ENCODE results near the gene MED29.

MED29 gene

DNA sequence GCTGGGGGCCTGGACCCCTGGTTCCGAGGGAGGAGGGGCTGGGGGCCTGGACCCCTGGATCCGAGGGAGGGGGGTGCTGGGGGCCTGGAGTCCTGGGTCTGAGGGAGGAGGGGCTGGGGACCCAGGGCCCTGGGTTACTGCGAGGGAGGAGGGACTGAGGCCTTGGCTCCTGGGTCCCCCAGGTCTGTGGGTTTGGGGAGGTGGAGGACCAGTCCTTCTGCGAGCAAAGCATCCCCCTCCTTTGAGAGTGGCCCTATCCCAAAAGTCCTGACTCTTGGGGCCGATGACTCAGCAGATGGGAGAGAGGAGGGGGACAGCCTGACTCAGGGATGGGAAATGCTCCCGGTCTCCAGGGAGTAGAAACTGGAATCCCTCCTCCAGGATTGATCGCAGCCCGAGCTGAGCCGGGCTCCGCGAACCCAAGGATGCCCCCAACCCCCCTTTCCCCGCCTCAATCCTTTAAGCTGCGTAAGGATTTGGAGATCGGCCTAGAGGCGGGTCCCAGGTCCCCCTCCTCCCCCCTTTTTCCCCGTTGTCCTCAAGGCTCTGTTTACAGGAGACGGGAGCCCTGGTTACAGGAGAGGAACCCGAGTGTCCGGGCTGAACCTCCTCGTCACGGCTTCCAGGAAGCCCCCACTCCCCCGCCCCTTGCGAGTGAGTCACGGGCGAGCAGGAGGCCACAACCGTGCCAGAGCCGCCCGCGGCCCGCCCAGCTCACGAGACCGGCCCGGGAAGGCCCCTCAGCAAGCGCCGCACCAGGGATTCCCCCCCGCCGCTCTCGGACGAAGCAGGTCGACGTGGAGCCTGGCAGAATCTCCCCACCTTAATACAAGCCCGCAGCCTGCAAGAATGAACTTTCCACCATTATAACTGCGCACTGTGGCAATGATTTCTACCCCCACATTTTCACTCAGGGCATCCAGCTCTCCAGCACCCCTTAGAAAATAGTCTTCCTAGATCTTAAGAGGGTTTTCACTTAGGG, 12.4 kb downstream of the MED29 start:
- TF ChIP-seq POLR2AphosphoS5 (IDR thresholded peaks at IDR 0.05; ENCODE audit: low read depth, low read length) (no peak), FOXP2 (optimal IDR thresholded peaks at IDR 0.05; ENCODE audit: borderline replicate concordance, extremely low read depth, extremely low read length, insufficient read depth) (peak; percentile 87)

DNA sequence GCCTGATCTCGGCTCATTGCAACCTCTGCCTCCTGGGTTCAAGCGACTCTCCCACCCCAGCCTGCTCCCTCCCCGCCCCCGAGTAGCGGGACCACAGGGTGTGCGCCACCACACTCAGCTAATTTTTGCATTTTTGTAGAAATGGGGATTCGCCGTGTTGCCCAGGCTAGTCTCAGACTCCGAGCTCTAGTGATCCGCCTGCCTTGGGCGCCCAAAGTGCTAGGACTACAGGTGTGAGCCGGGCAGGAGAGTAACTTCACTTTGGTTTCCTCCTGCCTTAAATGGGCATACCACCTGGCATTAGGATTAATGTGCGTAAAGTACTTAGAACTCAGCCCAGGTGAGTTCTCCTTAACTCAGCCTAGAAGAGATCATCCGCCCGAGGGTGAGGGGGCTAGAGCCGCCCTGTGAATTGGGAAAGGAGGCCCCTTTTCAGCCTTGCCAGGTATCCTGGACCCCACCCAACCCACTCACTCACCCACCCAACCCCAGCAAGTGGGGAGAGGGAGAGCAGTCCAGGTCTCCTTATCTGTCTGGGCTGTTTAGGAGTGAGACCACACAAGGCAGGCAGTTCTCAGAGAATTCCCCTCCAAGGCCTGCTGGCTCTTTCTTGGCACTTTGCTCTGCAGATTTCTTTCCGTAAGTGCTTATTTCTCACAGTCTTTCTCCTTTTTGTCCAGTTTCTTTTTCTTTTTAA, 14.2 kb downstream of the MED29 start:
- TF ChIP-seq SIN3A (IDR thresholded peaks at IDR 0.05; ENCODE audit: borderline replicate concordance, insufficient read depth, low read length) (no peak), FOXP2 (optimal IDR thresholded peaks at IDR 0.05; ENCODE audit: borderline replicate concordance, extremely low read depth, extremely low read length, insufficient read depth) (no peak), TAF1 (IDR thresholded peaks at IDR 0.05; ENCODE audit: borderline replicate concordance, insufficient read depth, low read length) (no peak), POLR2AphosphoS5 (IDR thresholded peaks at IDR 0.05; ENCODE audit: low read depth, low read length) (no peak)
- TF ChIP-seq, protein P1, sequence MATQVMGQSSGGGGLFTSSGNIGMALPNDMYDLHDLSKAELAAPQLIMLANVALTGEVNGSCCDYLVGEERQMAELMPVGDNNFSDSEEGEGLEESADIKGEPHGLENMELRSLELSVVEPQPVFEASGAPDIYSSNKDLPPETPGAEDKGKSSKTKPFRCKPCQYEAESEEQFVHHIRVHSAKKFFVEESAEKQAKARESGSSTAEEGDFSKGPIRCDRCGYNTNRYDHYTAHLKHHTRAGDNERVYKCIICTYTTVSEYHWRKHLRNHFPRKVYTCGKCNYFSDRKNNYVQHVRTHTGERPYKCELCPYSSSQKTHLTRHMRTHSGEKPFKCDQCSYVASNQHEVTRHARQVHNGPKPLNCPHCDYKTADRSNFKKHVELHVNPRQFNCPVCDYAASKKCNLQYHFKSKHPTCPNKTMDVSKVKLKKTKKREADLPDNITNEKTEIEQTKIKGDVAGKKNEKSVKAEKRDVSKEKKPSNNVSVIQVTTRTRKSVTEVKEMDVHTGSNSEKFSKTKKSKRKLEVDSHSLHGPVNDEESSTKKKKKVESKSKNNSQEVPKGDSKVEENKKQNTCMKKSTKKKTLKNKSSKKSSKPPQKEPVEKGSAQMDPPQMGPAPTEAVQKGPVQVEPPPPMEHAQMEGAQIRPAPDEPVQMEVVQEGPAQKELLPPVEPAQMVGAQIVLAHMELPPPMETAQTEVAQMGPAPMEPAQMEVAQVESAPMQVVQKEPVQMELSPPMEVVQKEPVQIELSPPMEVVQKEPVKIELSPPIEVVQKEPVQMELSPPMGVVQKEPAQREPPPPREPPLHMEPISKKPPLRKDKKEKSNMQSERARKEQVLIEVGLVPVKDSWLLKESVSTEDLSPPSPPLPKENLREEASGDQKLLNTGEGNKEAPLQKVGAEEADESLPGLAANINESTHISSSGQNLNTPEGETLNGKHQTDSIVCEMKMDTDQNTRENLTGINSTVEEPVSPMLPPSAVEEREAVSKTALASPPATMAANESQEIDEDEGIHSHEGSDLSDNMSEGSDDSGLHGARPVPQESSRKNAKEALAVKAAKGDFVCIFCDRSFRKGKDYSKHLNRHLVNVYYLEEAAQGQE (IDR thresholded peaks at IDR 0.05; ENCODE audit: insufficient read depth in 1 of 2, low read depth in 2 of 2, low read length in 2 of 2), result no peak

DNA sequence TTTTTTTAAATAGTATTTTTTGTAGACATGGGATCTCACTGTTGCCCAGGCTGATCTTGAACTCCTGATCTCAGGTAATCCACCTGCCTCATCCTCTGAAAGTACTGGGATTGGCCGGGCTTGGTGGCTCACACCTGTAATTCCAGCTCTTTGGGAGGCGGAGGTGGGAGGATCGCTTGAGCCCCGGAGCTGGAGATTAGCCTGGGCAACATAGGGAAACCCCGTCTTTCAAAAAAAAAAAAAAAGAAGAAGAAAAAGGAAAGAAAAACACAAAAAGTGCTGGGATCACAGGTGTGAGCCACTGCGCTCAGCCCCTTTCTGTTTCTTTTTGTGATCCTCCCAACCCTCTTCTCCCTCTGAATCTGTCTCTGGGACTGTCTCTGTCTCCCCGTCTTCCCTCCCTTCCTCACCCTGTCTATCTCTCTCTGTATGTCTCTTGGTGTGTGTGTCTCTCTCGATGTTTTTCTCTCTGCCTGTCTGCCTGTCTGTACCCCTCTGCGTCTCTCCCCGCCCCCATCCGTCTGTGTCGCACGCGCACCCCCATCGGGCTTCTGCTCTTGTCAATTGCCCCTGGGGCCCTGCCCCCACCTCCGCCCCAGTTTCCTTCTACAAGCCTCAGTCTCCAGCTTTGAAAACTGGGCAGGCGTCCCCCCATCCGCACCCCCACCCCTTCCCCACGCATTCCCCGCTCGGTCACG, 14.9 kb downstream of the MED29 start:
- no peak for TF ChIP-seq TAF1 (IDR thresholded peaks at IDR 0.05; ENCODE audit: borderline replicate concordance, insufficient read depth, low read length)
- TF ChIP-seq FOXP2 (optimal IDR thresholded peaks at IDR 0.05; ENCODE audit: borderline replicate concordance, extremely low read depth, extremely low read length, insufficient read depth), result no peak
- TF ChIP-seq SIN3A (IDR thresholded peaks at IDR 0.05; ENCODE audit: borderline replicate concordance, insufficient read depth, low read length), result no peak
- TF ChIP-seq POLR2AphosphoS5 (IDR thresholded peaks at IDR 0.05; ENCODE audit: low read depth, low read length), result no peak
- TF ChIP-seq, protein P1 (IDR thresholded peaks at IDR 0.05; ENCODE audit: insufficient read depth in 1 of 2, low read depth in 2 of 2, low read length in 2 of 2), result no peak

DNA sequence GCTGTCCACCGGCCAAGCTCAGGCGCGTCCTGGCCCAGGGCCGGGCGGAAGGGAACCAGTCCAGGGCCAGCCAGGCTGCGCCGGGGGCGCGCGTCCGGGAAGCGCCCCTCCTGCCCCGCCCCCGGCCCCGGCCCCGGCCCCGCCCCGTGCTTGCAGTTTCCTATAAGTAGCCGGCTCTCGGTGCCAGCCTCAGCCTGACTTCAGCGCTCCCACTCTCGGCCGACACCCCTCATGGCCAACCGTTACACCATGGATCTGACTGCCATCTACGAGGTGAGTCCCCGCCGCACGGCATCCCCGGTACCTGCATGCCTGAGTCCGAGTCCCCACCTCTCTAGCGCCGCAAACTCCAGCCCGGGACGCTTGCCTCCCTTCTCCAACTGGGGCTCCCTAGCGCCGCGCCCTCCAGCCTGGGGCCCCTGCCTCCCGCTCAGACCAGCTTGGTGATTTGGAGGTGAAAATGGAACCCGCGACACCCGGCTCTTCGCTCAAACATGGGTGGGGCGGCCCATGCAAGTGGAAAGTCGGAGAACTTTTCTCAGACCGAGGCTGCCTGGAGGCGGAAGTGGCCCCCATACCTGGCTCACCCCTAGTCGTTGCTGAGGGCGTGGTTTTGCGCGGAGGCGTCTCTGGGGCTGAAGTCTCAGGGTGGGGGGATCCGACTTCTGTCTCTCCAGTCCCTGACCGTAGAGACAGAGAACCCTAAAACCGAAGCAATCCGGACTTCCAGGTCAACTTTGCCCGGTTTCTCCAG, 15.7 kb downstream of the MED29 start, which contains the start of gene ZFP36:
Gene ZFP36 (plus strand): TSS at position 192 of the 754 bp plus-strand sequence. CDS start 58 bp downstream, at position 250.
- TF ChIP-seq POLR2AphosphoS5 (IDR thresholded peaks at IDR 0.05; ENCODE audit: low read depth, low read length) (peak; percentile 85), FOXP2 (optimal IDR thresholded peaks at IDR 0.05; ENCODE audit: borderline replicate concordance, extremely low read depth, extremely low read length, insufficient read depth) (peak; percentile 70)
- TF ChIP-seq, protein P1 (IDR thresholded peaks at IDR 0.05; ENCODE audit: insufficient read depth in 1 of 2, low read depth in 2 of 2, low read length in 2 of 2), result no peak

DNA sequence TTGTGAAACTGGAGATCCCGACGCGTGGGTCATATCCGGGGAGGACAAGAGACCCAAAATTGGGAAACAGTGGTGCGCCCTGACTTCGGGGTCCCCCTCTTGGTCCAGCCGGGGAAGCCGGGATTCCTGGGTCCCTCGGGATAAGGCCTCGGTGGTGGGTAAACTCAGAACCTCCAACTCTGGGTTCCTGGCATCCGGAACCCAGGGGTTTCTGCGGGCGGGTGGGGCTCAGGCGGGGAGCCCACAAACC, 16.2 kb downstream of the MED29 start:
- TF ChIP-seq SIN3A (IDR thresholded peaks at IDR 0.05; ENCODE audit: borderline replicate concordance, insufficient read depth, low read length) (no peak), POLR2AphosphoS5 (IDR thresholded peaks at IDR 0.05; ENCODE audit: low read depth, low read length) (no peak), FOXP2 (optimal IDR thresholded peaks at IDR 0.05; ENCODE audit: borderline replicate concordance, extremely low read depth, extremely low read length, insufficient read depth) (no peak), TAF1 (IDR thresholded peaks at IDR 0.05; ENCODE audit: borderline replicate concordance, insufficient read depth, low read length) (no peak)
- TF ChIP-seq, protein P1 (IDR thresholded peaks at IDR 0.05; ENCODE audit: insufficient read depth in 1 of 2, low read depth in 2 of 2, low read length in 2 of 2), result no peak
